HT1080 (cell line): ENCODE measurements around the gene FLCN. TPM values are rescaled to one million over a fixed set of nuclear protein-coding genes. Genes with fewer than 3 reads are reported as not detected.
A peak's percentile ranks its signal among the peaks of the same experiment; 100 is the strongest.
"Not testable (repeated sequence)": the region's sequence is repeated elsewhere in the genome, so short reads cannot be mapped to it uniquely, and the experiment has no call there.

Experiments
- DNase-seq: peaks from one replicate; pipeline ENCODE4 v3.0.0-alpha.2; 2015; ENCODE audit warnings: low read depth
- total RNA-seq: library from RNA; depleted of rRNA; stranded (reverse); fragments of >200 nt; shearing (Covaris generic); gene quantifications from 2 replicates; pipeline ENCODE4 v1.2.3, GENCODE V29; 2014

FLCN gene
- total RNA-seq, 1 experiment from 2014 or later = 35.4 TPM

GRCh38 chr17:17214646-17215436 lies 22.1 kb downstream of the FLCN start:
- DNase-seq = no peak

DNA sequence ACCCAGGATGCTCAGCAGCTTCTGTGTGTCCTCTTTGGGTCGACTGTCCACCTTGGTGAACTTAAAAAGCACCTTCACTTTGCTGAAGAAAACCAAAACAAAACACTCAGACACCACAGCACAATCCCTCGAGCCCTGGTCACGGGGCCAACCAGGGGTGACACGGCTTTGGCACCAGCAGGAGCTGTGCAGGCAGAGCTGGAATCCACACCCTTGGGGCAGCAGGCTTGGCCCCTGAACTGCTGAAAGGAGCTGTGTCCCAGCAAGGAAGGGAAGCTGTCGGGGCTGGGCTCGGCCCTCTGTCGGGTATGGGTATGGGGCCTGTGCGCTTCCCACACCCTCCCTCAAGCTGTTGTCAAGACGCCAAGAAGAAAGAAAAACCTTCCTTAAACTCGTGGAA lies 23.2 kb downstream of the FLCN start:
- DNase-seq = no peak

GRCh38 chr17:17207998-17208397 lies 29.0 kb downstream of the FLCN start:
- no peak for DNase-seq

- no peak for DNase-seq
These were observed 30.0 kb downstream of the FLCN start for GRCh38 chr17:17206913-17207335.

DNA sequence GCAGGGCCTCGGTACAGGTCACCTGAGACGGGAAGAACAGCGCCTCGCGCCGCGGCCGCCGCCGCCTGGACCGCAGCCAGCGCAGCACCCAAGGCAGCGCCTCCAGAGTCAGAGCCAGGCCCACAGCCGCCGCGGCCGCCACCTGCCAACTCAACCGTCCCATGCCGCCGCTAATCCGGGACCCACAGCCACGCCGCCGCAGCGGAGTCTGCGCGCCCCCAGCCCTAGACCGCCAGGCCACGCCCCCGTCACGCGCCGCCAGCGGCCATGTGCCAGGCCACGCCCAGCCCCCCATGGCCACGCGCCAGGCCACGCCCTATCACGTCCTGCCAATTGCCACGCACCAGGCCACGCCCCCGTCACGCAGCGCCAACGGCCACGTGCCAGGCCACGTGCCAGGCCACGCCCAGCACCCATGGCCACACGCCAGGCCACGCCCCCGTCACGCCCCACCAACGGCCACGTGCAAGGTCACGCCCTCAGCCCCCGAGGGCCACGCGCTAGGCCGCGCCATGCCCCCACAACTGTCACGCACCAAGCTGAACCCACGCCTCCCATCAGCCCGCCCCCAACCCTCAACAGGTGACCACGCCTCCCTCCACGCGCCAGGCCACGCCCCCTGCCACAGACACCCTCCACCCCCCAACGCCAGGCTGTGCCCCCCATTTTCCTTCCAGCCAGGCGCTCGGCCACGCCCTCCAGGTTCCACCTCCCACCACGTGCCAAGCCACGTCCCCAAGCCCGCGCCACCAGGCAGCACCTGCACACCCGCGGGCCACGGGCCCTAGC lies 30.6 kb downstream of the FLCN start, which contains the start of gene PLD6:
TSS of gene PLD6 (minus strand) at position 210 of the 789 bp plus-strand sequence. CDS start at position 163, 47 bp downstream.
- DNase-seq = no peak

DNA sequence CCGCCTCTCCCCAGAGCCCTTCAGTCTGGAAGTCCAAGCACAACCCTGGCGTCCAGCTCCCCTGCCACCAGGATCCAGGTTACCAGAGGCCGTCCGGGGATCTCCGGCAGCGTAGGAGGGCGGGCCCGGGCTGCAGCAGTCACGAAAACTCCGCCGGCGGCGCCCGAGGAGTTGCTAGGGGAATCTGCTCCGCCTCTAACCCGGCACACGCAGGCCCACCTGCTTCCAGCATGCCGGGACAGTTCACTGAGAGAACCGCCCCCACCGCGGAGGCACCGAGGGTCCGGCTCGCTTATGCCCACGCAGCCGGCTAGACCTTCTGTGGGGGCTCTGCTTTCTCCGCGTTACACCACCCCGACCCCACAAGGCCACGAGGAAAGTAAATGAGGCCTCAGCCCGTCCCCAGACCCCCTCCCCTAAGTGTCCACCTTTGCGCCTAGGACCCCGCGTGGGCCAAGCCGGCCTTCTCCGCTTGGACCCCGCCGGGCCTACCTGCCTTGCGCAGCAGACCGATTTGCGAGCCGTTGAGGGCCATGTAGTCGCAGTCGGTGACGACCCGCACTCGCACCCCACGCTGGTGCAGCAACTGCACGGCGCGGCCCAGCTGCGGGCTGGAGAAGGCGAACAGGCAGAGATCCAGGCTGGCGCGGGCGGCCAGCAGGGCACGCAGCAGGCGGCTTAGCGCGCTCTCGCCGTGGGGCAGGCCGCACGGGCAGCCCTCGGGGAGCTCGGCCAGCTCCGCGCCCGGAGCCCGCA lies 31.4 kb downstream of the FLCN start:
- no peak for DNase-seq

GRCh38 chr17:17204635-17205231 lies 32.2 kb downstream of the FLCN start:
- DNase-seq = no peak

- no peak for DNase-seq
These were observed 32.9 kb downstream of the FLCN start for GRCh38 chr17:17204041-17204591.

DNA sequence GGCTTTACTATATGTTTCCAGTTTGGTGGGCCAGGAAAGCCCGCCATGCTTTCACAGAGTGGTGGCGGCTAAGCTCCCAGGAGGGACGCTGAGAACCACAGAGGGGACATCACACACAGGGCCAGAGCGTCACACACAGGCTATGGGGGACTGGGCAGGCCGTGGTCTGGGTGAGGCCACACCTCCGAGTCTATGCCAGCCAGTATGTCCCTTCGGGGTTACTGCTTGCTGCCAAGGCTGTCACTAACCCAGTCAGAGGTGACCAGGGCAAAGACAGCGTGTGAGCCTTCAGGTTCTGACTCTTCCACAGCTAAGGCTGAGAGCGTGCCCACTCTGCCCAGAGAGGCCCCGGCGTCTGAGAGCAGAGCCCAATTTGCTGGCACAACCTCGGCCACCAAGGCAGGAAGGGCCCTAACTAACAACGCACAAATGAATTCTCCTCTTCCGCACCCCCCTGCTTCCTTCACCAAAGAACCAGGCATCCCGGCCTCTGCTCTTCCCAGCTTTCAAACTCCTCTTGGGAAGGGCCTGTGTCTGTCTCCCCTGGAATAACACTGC lies 33.7 kb downstream of the FLCN start:
- no peak for DNase-seq

GRCh38 chr17:17201907-17202306 lies 35.1 kb downstream of the FLCN start:
- DNase-seq = no peak

DNA sequence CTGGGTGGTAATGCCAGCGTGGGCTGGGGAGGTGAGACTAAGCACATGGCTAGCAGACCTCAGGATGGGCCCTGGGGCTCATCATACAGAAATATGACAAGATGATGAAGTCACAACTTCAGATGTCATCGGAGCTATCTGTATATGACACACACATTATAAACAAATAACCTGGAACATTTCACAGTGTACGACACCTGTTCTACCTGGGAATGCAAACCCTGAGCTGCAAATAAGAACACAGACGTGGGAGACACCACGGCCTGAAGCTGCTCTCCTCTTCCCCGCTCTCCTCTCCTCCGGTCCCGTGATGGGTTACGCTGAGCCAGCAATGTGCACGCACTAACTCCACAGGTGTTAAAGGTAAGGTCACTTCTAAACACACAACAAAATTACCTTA lies 35.7 kb downstream of the FLCN start:
- DNase-seq = no peak

GRCh38 chr17:17200831-17201230 lies 36.1 kb downstream of the FLCN start:
- DNase-seq = no peak

DNA sequence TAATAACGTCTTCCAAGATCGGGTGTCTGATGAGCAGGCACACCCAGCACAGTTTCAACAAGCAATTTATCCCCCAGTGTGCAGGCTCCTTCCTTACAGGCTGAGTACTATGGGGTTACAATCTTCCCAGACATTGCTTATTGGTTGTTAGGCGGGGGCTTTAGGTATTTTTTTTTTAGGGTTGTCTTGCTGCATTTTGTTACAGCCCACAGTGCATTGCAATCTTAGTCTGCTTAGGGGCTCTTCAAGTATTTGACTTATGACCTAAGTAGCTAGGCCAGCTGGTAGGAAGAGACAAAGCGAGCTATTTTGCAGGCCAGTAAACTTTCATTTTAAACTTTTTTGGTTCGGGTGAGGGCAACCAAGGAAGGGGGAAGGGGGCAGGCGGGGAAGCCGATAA lies 36.7 kb downstream of the FLCN start:
- no peak for DNase-seq

- DNase-seq = no peak
These were observed 38.7 kb downstream of the FLCN start for GRCh38 chr17:17198281-17198680.

DNA sequence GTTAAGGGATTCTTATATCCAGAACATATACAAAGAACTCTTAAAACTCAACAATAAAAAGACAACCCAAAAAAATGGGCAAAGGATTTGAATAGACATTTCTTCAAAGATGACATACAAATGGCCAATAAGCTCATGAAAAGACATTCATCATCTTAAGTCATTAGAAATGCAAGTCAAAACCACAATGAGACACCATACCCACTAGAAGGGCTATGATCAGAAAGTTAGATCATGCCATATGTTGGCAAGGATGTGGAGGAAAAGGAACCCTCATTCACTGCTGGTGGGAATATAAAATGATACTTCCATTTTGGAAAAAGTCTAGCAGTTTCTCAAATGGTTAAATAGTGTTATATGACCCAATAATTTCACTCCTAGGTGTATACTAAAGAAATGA lies 40.2 kb downstream of the FLCN start:
- peak; percentile 37 for DNase-seq

- DNase-seq = not testable (repeated sequence)
These were observed 41.5 kb downstream of the FLCN start for GRCh38 chr17:17195466-17195865.

GRCh38 chr17:17191961-17192381 lies 45.0 kb downstream of the FLCN start:
- no peak for DNase-seq

DNA sequence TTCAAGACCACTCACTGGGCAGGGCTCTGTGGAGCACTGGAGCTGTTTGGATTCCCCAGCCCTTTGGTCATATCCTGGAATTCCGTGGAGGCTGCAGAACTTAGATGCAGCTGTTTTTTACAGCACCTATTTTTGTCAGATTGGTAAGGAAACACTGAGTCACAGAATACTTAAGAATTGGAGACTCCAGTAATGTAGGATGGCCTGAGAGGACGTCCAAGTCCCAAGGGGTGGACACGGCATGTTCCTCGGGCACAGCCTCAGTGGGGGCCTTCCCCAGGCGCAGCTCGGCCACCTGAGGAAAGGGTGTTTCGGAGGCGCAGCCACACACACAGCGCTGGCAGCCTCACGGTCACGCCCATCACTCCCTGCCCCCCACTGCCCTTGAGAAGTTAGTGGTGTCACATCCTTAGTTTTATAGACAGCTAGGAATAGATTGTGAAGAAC lies 45.6 kb downstream of the FLCN start:
- peak; percentile 88 for DNase-seq

DNA sequence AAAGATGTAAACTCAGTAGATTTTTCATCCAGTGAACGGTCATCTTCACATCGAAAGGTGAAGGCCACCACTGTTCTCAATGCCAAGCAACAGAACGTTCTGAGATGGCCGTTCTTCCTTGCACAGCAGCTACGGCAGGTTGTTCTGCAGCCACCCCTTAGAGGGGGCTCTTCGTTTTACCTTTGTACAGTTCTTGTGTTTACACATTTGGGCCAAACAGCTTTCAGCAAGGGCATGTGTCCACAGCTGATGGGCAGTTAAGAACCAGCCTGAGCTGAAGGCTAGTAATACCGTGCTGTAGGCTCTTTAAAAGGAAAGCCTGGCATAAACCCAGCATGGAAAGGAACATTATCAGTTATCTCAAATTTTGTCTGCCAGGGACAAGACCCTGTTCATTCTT lies 46.8 kb downstream of the FLCN start:
- no peak for DNase-seq

- no peak for DNase-seq
These were observed 47.4 kb downstream of the FLCN start for GRCh38 chr17:17189559-17189958.

DNA sequence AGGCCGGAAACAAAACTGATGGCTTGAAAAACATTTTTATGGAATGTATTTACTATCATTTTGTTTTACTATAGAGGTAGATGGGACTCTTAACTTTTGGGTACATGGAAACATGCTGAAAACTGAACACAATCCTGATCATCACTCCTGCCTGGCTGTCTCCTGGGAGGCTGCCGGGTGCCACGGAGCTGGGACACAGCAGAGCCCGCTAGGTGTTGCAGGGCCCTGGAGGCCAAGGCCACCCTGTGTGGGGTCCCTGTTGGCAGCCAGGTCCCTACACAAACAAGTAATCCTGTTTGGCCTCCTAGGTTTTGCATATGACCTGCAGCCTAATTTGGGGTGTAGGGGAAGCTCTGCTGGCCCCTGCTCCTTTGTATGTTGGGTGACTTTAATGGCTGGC lies 48.4 kb downstream of the FLCN start:
- no peak for DNase-seq
